Mucosa of gallbladder (tissue), 1 donor: ENCODE results near the gene CTIF. TPM values are rescaled to one million over a fixed set of nuclear protein-coding genes. Genes with fewer than 3 reads are reported as not detected.

Source experiments
- DNase-seq: peaks from one replicate; pipeline ENCODE4 v3.0.0-alpha.2; 2020; ENCODE audit warnings: low spot score
- total RNA-seq: library from RNA; stranded (reverse); gene quantifications from one replicate; pipeline ENCODE4 v1.2.1, GENCODE V29; 2021
- donor health status: DM: no; HTN: no; CAD: no.

The CTIF gene
- total RNA-seq, 1 donor from 2014 or later, result 101 TPM

GRCh38 chr18:48680339-48681250 lies 141.8 kb downstream of the CTIF start:
- DNase-seq, result peak; percentile 59

DNA sequence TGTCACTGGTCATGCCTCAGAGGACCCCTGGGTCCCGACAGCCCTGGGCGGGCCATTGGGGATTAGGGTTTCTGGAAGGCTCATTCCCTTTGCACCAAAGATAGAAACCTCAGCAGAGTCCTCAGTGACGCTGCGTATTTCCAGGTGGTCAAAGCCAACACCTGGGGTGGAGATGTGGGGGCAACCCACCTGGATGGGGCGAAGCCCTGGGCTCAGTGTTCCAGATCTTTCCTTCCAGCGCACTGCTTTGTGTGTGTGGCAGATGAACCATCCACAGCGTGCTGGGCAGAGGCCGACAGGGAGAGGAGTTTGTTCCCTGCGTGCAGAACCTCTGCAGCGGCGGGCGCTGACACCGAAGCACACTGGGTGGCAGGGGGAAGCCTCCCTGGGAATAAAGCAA lies 143.9 kb downstream of the CTIF start:
- no peak for DNase-seq

DNA sequence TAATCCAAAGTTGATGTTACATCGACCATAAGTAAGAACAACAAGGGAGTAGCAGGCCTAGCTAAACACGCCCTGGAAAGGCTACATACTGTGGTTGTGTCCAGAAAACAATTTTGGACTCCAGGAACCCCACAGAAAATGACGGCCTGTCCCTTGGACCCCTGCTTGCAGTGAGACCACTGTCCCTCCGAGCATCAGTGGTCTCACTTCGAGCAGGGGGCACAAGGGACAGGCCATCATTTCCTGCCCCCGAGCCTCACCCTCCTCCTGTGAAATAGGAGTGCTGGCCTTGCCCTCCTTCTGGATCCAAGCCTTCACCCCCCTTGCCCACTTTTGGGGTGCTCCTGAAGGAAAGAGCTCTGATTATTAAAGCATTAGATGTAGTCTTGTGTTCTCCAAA lies 144.4 kb downstream of the CTIF start:
- DNase-seq, result no peak

DNA sequence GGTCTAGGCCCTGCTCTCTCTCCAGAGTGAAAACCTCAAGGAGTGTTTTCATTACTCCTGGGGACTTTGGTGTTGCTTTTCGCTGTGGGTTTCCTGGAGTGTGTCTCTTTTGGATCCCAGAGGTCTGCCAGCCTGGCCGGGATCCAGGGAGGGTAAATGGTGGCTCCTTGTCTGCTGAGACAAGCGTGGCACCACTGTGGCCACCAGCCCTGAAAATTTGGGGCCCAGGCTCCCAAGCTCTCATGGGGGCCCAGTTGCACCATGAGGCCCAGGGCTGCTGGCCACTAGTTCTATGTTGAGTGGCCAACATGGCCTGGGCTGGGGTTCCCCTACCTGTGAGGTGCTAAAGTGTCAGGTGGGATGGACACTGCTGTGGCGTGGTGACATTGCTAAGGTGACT lies 144.8 kb downstream of the CTIF start:
- no peak for DNase-seq

DNA sequence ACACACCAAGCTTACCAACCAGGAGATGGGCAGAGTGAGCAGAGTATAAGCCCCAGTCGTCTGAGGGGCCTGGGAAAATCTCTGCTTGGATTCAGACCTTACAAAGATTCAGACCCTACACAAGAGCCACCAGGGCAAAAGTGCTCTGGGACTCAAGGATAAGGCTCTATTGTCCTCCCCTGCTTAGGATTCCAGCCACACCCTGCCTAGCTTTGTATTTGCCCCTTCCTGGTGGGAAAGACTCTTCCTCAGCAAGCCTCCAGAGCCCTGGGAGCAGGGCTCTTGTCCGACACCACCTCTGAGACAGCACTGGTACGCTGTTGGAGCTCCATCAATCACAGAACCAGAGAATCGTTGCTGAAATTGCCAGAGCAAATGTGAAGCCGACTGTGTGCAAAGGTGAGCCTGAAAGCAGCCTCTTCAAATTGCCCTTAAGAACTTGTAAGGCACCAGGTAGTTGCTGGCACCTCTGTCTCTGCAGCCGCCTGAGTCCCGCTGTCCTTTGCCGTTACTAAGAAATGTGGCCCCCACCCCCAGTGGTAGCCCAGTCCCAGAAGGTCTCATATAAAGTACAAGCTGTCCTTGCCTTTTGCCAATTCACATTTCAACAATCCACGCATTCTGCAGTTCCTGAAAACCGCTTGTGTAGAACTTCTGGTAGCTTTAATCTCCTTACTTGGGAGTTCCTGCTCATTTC lies 148.7 kb downstream of the CTIF start:
- no peak for DNase-seq

- DNase-seq, result no peak
These were observed 150.1 kb downstream of the CTIF start for GRCh38 chr18:48688961-48689360.

- DNase-seq, result no peak
These were observed 150.7 kb downstream of the CTIF start for GRCh38 chr18:48689548-48689947.

- no peak for DNase-seq
These were observed 151.7 kb downstream of the CTIF start for GRCh38 chr18:48690494-48690893.

GRCh38 chr18:48693006-48693405 lies 154.2 kb downstream of the CTIF start:
- DNase-seq, result no peak

- DNase-seq, result no peak
These were observed 154.9 kb downstream of the CTIF start for GRCh38 chr18:48693625-48694262.

- DNase-seq, result no peak
These were observed 155.5 kb downstream of the CTIF start for GRCh38 chr18:48694295-48694694.

GRCh38 chr18:48695671-48696070 lies 156.8 kb downstream of the CTIF start:
- DNase-seq, result no peak

GRCh38 chr18:48696218-48696617 lies 157.4 kb downstream of the CTIF start:
- DNase-seq, result no peak

GRCh38 chr18:48697441-48697840 lies 158.6 kb downstream of the CTIF start:
- DNase-seq, result no peak

- DNase-seq, result no peak
These were observed 159.9 kb downstream of the CTIF start for GRCh38 chr18:48698707-48699106.

DNA sequence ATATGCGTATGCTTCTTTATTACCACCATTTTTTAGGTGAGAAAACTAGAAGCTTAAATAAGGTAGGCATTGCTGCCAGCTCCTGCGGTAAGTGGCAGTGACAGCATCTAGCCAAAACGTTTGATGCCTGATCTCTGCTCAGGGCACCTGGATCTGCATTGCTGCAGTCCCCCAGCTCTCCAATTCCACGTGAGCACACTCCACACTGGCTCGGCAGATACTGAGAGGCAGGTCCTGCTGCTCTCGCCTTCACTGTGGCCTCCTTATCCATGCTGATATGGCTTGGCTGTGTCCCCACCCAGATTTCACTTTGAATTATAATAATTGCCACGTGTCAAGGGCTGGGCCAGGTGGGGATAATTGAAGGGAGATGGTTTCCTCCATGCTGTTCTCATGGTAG lies 160.9 kb downstream of the CTIF start:
- no peak for DNase-seq

DNA sequence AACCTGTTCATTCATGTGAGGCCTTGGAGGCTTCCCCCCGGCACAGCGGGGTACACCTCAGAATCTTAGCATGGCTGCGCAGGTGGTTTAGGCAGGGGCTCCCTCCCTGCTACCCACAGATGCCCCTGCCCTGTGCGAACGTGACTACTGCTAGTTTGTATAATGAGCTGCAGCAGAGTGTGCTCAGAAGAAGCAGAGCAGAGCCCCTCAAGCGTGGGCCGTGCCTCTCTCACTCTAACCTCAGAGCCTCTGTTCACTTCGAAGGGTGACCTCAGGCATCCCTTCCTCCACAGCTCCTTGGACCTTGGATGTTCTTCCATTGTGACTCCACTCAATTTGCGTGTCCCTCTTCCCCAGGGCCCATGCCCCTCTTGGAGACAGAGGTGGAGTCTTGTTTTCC lies 161.6 kb downstream of the CTIF start:
- DNase-seq, result no peak

- no peak for DNase-seq
These were observed 163.7 kb downstream of the CTIF start for GRCh38 chr18:48702346-48703027.

DNA sequence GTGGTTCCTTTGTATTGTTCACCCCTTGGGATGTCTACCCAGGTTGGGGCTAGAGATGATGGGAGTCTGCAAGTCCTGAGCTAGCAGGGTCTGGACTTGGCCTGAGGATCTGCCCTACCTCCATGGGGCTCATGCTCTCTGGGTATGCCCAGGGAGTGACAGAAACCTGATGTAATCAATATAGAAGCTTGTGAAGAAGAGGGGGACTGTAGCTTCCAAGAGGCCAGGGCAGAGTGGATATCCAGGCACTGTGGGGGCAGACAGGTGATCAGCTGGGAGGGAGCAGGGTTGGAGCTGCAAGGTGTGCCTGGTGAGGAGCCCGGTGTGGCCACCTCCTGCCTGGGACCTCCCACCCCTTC lies 164.2 kb downstream of the CTIF start:
- no peak for DNase-seq

- DNase-seq, result no peak
These were observed 164.6 kb downstream of the CTIF start for GRCh38 chr18:48703418-48703817.

DNA sequence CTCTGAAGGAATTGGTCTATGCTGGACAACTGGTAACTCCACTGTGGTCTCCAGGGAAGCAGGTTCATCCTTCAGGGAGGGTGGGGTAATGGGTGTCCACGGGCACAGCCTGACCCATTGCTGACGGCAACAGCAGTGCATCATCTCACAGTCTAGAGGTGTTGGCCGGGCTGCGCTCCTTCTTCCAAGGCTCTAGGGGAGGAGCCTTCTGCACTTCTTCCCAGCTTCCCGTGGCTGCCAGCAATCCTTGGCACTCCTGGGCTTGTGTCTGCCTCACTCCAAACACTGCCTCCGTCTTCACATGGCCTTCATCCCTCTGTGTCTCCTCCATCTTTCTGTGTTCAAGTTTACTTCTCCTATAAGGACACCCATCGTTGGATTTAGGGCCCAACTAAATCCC lies 166.2 kb downstream of the CTIF start:
- no peak for DNase-seq

DNA sequence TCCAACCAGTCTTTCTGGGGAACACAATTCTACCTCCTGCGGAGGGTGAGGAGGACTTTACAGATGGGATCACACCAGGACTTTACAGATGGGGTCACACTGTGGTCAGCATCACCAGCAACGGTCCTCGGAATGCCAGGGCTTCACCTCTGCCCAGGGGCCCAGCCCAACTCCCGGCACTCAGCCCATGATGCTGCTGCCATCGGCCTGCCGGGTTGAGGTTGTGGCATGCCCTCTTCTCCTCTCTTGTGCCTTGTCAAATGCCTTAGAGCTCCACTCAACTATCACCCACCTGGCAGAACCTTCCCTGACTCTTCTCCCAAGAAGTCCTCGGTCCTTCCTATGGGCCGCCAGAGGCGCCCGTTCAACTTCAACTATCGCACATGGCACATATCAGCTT lies 166.7 kb downstream of the CTIF start:
- no peak for DNase-seq
